Measurements from ENCODE around the gene HRCT1.

- TF ChIP-seq, protein P1, sequence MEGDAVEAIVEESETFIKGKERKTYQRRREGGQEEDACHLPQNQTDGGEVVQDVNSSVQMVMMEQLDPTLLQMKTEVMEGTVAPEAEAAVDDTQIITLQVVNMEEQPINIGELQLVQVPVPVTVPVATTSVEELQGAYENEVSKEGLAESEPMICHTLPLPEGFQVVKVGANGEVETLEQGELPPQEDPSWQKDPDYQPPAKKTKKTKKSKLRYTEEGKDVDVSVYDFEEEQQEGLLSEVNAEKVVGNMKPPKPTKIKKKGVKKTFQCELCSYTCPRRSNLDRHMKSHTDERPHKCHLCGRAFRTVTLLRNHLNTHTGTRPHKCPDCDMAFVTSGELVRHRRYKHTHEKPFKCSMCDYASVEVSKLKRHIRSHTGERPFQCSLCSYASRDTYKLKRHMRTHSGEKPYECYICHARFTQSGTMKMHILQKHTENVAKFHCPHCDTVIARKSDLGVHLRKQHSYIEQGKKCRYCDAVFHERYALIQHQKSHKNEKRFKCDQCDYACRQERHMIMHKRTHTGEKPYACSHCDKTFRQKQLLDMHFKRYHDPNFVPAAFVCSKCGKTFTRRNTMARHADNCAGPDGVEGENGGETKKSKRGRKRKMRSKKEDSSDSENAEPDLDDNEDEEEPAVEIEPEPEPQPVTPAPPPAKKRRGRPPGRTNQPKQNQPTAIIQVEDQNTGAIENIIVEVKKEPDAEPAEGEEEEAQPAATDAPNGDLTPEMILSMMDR (IDR thresholded peaks at IDR 0.05) = peak in 1 of 6 experiments; percentile 3
- no peak for TF ChIP-seq POLR2A (IDR thresholded peaks at IDR 0.05)
Measured at GRCh38 chr9:35859310-35859989, 46.6 kb upstream of the HRCT1 start.

Measured in adrenal gland (tissue), 5 donors.